ENCODE results near the gene RABGAP1L. TPM values are rescaled to one million over a fixed set of nuclear protein-coding genes. Genes with fewer than 3 reads are reported as not detected.

The RABGAP1L gene
- total RNA-seq, 1 experiment from 2014 or later: 76.9 TPM

DNA sequence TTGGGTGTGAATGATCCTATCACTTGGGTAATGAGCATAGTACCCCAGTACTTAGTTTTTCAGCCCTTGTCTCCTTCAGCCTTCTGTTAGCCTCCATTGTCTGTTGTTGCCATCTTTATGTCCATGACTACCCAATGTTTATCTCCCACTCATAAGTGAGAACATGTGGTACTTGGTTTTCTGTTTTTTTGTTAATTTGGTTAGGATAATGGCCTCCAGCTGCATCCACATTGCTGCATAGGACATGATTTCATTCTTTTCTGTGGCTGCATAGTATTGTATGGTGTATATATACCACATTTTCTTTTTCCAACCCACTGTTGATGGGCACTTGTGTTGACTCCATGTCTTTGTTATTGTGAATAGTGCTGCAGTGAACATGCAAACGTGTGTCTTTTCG lies 248.8 kb downstream of the RABGAP1L start:
- DNase-seq (ENCODE audit: low spot score): no peak
- no peak for ATAC-seq
- POLR2A ChIA-PET: no interaction called here
- CTCF ChIA-PET: no interaction called here
- H3K27me3 Mint-ChIP-seq (ENCODE audit: low read depth): no peaks in the 10 kb centered on the region; the same call in 1 of the 2 replicates
- H3K4me1 Mint-ChIP-seq: no peaks in the 10 kb centered on the region
- H3K36me3 Mint-ChIP-seq: no peaks in the 10 kb centered on the region
- no peak overlapping the region for H3K27ac Mint-ChIP-seq
- no peak overlapping the region for H3K4me3 Mint-ChIP-seq
- no peaks in the 10 kb centered on the region for H3K9me3 Mint-ChIP-seq
- TF ChIP-seq, protein P1, sequence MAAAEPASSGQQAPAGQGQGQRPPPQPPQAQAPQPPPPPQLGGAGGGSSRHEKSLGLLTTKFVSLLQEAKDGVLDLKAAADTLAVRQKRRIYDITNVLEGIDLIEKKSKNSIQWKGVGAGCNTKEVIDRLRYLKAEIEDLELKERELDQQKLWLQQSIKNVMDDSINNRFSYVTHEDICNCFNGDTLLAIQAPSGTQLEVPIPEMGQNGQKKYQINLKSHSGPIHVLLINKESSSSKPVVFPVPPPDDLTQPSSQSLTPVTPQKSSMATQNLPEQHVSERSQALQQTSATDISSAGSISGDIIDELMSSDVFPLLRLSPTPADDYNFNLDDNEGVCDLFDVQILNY (CRISPR knock-in tag; IDR thresholded peaks at IDR 0.05): no peak
- TF ChIP-seq NR2C2 (CRISPR knock-in tag; IDR thresholded peaks at IDR 0.05) (no peak), ATF6 (CRISPR knock-in tag; IDR thresholded peaks at IDR 0.05) (no peak), NFE2L1 (CRISPR knock-in tag; IDR thresholded peaks at IDR 0.05) (no peak), MXD4 (CRISPR knock-in tag; IDR thresholded peaks at IDR 0.05; ENCODE audit: borderline replicate concordance) (no peak), ZNF232 (CRISPR knock-in tag; IDR thresholded peaks at IDR 0.05) (no peak), ZNF317 (CRISPR knock-in tag; IDR thresholded peaks at IDR 0.05; ENCODE audit: borderline replicate concordance, low read depth) (no peak), PREB (CRISPR knock-in tag; IDR thresholded peaks at IDR 0.05; ENCODE audit: borderline replicate concordance) (no peak), ZNF416 (CRISPR knock-in tag; IDR thresholded peaks at IDR 0.05) (no peak), GRHL2 (CRISPR knock-in tag; IDR thresholded peaks at IDR 0.05; ENCODE audit: insufficient replicate concordance, severe bottlenecking) (no peak), ZSCAN18 (CRISPR knock-in tag; IDR thresholded peaks at IDR 0.05) (no peak), TEAD1 (CRISPR knock-in tag; IDR thresholded peaks at IDR 0.05) (no peak), ZNF425 (CRISPR knock-in tag; conservative IDR thresholded peaks at IDR 0.05) (no peak)
- TF ChIP-seq, protein P2, sequence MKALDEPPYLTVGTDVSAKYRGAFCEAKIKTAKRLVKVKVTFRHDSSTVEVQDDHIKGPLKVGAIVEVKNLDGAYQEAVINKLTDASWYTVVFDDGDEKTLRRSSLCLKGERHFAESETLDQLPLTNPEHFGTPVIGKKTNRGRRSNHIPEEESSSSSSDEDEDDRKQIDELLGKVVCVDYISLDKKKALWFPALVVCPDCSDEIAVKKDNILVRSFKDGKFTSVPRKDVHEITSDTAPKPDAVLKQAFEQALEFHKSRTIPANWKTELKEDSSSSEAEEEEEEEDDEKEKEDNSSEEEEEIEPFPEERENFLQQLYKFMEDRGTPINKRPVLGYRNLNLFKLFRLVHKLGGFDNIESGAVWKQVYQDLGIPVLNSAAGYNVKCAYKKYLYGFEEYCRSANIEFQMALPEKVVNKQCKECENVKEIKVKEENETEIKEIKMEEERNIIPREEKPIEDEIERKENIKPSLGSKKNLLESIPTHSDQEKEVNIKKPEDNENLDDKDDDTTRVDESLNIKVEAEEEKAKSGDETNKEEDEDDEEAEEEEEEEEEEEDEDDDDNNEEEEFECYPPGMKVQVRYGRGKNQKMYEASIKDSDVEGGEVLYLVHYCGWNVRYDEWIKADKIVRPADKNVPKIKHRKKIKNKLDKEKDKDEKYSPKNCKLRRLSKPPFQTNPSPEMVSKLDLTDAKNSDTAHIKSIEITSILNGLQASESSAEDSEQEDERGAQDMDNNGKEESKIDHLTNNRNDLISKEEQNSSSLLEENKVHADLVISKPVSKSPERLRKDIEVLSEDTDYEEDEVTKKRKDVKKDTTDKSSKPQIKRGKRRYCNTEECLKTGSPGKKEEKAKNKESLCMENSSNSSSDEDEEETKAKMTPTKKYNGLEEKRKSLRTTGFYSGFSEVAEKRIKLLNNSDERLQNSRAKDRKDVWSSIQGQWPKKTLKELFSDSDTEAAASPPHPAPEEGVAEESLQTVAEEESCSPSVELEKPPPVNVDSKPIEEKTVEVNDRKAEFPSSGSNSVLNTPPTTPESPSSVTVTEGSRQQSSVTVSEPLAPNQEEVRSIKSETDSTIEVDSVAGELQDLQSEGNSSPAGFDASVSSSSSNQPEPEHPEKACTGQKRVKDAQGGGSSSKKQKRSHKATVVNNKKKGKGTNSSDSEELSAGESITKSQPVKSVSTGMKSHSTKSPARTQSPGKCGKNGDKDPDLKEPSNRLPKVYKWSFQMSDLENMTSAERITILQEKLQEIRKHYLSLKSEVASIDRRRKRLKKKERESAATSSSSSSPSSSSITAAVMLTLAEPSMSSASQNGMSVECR (CRISPR knock-in tag; IDR thresholded peaks at IDR 0.05; ENCODE audit: borderline replicate concordance): no peak
- TF ChIP-seq, protein P3, sequence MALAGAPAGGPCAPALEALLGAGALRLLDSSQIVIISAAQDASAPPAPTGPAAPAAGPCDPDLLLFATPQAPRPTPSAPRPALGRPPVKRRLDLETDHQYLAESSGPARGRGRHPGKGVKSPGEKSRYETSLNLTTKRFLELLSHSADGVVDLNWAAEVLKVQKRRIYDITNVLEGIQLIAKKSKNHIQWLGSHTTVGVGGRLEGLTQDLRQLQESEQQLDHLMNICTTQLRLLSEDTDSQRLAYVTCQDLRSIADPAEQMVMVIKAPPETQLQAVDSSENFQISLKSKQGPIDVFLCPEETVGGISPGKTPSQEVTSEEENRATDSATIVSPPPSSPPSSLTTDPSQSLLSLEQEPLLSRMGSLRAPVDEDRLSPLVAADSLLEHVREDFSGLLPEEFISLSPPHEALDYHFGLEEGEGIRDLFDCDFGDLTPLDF (CRISPR knock-in tag; IDR thresholded peaks at IDR 0.05): no peak
- TF ChIP-seq, protein P4, sequence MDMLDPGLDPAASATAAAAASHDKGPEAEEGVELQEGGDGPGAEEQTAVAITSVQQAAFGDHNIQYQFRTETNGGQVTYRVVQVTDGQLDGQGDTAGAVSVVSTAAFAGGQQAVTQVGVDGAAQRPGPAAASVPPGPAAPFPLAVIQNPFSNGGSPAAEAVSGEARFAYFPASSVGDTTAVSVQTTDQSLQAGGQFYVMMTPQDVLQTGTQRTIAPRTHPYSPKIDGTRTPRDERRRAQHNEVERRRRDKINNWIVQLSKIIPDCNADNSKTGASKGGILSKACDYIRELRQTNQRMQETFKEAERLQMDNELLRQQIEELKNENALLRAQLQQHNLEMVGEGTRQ (CRISPR knock-in tag; IDR thresholded peaks at IDR 0.05): no peak
- TF ChIP-seq, protein P5, sequence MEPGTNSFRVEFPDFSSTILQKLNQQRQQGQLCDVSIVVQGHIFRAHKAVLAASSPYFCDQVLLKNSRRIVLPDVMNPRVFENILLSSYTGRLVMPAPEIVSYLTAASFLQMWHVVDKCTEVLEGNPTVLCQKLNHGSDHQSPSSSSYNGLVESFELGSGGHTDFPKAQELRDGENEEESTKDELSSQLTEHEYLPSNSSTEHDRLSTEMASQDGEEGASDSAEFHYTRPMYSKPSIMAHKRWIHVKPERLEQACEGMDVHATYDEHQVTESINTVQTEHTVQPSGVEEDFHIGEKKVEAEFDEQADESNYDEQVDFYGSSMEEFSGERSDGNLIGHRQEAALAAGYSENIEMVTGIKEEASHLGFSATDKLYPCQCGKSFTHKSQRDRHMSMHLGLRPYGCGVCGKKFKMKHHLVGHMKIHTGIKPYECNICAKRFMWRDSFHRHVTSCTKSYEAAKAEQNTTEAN (CRISPR knock-in tag; IDR thresholded peaks at IDR 0.05): no peak
